Skin epidermis (tissue), 12 donors: ENCODE measurements around the gene POLR2C.

Source experiments
- H3K27ac ChIP-seq, 21 experiments: fragments of 200-600 bp; sonication (generic) in 11 of 21; one replicate each; pipeline ENCODE4 v1.5.0; 2020; ENCODE audit warnings: mild to moderate bottlenecking in 3 of 21, inconsistent platforms in 2 of 21, moderate library complexity in 2 of 21
- H3K4me3 ChIP-seq, 7 experiments: fragments of 200-600 bp; sonication (generic) in 2 of 7; one replicate each; pipeline ENCODE4 v1.5.0; 2020; ENCODE audit warnings: inconsistent platforms in 2 of 7, mild to moderate bottlenecking in 2 of 7, moderate library complexity in 1 of 7

POLR2C gene

DNA sequence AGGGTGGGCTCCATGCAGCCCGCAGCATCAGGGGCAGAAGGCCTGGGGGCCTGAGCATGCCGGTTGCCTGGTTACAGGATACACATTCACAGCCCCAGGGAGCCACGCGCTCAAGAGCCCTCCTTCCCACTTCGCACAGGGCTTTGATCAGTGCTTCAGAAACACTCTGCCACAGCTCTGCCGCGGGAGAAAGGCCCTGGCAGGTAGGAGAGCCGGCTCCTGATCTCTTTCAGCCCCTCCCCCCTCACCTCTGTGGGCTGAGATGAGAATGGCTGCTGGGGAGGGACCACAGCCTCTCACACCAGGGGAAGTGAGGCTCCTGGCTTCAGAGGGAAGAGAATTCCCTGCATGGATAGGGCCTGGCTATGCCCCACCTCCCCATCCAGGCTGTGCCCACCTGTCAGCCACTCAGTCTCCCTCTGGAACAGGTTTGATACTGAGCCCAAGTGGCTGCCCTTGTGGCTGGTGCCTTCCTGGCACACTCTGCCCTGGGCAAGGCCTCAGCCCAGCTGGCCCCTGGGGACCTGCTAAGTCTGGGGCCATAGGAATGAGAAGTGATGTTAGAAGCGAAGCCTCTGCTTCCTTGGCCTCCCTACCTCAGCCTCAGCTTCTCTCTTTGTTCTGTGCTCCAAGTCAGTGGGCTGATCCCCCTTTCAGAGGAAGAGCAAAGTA lies 15.2 kb downstream of the POLR2C start:
- H3K27ac ChIP-seq: peak overlapping the region in 2 of 21 experiments; percentile 25 to 32
- no peak overlapping the region for H3K4me3 ChIP-seq

- Histone ChIP-seq H3K27ac (peak overlapping the region in 7 of 21 experiments; percentile 17 to 76 (median 32)), H3K4me3 (peak overlapping the region in 4 of 7 experiments; percentile 25 to 37 (median 30))
Measured at GRCh38 chr16:57478396-57479204, 16.1 kb downstream of the POLR2C start.

DNA sequence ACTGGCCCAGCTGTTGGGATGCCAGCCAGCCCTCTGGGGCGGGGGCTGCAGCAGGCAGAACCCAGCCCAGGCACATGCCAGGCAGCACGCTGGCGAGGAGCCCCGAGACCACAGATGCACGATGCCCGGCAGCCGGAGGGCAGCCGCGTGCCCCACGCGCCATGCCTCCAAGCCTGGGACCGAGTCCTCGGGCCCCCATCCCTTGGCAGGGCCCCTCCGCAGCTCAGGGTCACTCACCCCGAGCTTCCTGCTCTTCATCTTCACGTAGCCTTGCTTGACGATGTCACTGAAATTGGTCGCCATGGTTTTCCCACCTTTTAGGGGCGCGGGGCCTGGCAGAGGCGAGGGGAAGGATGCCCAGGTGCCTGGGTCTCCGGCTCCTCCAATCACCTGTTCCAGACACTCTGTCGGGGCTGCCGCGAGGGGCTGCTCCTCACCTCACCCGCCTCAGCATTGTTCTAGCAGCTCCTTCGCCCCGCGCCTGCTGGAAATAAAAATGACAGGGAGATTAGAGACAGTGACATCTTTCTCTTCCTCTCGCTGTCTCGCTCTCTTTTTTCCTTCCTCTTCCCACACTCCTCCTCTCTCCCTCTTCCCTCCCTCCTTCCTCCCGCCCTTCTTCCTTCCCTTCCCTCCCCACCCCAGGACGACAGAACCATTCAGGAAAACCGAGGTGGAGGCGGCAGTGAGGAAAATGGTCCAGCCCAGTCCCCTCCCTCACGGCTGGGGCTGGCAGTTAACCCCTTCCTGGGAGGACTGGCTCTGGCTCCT lies 16.9 kb downstream of the POLR2C start:
- peak overlapping the region in 8 of 21 experiments; percentile 12 to 76 (median 36) for H3K27ac ChIP-seq
- H3K4me3 ChIP-seq: peak overlapping the region; percentile 8 to 37 (median 27)

DNA sequence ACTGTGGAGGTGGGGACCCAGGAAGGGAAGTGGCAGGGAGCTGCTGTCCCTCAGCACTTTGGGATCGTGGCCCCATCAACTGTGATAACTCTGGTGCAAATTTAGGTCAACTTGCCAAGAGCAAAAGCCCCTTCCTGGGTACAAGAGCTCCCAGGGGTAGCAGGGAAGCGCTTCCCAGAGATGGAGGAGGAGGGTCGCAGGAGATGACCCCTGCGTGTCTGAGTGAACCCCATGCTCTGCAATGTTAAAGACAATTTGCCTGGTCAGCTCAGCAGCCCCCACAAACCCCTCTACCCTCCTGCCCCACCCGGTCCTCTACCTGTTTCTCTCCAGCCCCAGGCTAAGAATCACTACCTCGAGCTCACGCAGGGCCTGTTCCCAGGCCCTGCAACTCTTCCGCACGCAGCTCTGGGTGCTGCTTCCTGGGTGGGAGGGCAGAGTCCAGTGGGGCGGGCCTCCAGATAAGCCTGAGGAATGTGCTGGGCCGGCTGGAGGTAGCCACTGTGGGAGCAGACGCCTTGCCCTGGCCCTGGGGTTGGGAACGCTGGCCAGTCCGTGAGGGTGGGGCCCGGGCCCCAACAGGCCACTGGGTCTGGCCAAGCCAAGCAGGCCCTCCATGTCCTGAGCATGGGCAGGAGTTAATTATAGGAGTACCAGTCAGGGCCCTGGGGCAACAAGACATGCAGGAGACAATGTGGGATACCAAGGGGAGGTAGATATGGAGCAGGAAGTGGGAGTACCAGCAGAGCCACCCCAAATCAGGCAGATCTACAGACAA lies 17.7 kb downstream of the POLR2C start:
- H3K4me3 ChIP-seq: peak overlapping the region in 4 of 7 experiments; percentile 25 to 37 (median 26)
- peak overlapping the region in 2 of 21 experiments; percentile 12 to 60 for H3K27ac ChIP-seq

GRCh38 chr16:57480754-57481230 lies 18.3 kb downstream of the POLR2C start:
- peak overlapping the region in 1 of 21 experiments; percentile 35 for H3K27ac ChIP-seq

DNA sequence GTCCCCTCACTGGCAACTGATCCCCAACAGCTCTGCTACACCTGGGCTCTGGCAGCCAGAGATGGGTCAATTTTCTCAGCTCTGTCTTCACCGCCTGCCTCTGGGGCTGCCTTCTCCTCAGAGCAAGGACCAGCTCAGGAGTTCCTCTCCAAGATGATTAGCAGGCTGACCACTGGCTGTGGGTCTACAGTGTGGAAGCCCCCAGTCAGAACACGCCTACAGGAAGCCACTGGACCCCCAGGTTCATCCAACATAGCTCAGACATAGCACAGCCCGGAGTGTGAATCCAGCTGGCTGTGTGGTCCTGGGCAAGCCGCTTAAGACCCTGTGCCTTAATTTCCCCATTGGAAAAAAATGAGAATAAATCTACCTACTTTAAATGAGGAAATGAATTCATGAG lies 18.9 kb downstream of the POLR2C start:
- no peak overlapping the region for H3K27ac ChIP-seq
- H3K4me3 ChIP-seq: no peak overlapping the region

More at GRCh38 chr16:57480754-57481230, 18.3 kb downstream of the POLR2C start:
- no peak overlapping the region for H3K4me3 ChIP-seq

GRCh38 chr16:57482845-57483545 lies 20.5 kb downstream of the POLR2C start:
- H3K4me3 ChIP-seq: no peak overlapping the region
- H3K27ac ChIP-seq: no peak overlapping the region

DNA sequence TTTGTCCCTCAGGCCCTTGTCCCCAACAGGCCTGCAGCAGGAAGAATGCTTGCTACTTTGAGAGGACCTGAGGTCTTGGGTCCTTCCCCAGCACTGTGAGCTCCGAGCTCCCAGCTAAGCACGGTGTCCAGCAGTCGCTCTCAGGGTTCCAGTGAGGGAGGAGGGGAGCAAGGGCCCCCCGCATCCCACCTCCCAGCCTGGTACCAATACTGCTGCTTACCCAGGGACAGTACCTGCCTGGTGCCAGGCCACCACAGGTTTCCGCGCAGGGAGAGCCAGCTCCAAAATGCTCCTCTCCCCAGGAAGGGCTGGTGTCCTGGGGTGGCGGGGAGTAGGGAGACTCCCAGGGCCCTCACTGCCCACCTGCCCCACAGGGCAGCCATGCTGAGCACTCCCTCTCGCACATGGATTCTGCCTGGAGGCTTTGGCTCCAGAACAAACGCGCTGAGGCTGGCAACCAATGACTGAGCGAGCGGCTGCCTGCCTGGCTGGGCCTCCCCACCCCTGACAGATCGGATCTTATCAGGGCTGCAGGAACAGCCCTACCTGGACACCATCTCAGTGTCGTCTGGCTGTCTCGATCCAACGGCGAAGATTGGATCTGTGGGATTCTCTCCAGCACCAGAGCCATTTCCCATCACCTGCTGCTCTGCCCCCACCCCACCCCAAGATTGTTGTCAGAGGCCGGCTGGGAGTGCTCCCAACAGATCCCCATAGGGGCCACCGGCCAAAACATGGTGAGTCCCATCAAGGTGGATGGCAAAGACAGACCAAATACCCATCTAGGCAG lies 21.4 kb downstream of the POLR2C start:
- H3K4me3 ChIP-seq: no peak overlapping the region
- H3K27ac ChIP-seq: peak overlapping the region in 5 of 21 experiments; percentile 31 to 93 (median 84)

- H3K27ac ChIP-seq: peak overlapping the region in 7 of 21 experiments; percentile 70 to 93 (median 84)
- no peak overlapping the region for H3K4me3 ChIP-seq
Measured at GRCh38 chr16:57484515-57485005, 22.1 kb downstream of the POLR2C start.

DNA sequence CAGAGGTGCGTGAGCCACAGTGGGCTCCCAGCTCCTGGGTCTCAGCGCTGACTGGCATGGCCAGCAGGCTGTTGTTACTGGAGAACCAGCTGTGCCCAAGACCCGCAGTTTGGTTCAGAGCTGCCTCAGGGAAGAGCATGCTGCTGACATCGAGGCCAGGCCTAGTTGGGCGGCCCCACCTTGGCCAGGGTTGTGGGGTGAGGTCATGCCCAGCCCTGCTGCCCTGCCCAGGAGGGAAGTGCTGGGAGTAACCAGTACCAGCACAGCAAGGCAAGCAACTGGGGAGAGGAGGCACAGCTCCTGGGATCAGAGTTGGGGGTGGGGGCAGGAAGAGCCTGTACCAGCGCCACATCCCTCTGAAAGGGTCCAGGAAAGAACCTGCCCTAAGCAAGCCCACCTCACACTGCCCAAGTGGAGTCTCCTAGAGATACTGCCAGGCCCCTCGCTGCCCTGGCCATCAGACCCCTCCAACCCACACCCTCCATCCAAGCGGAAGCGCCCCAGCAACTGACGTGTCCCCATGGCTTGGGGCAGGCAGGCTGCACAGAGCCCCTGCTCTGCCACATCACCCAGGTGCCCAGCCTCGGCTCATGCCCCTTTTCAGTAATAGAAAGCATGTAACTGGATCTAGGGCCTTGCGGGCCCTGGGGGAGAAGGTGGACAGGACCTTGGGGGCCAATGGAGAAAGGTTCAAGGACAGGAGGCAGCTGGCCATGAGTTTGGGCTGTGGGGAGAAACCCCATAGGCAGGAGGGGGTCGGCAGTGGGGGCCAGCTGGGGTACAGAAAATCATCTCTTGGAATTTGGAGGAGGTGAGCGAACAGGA lies 22.8 kb downstream of the POLR2C start:
- peak overlapping the region in 20 of 21 experiments; percentile 6 to 93 (median 82) for H3K27ac ChIP-seq
- H3K4me3 ChIP-seq: peak overlapping the region; percentile 47 to 75 (median 59)

DNA sequence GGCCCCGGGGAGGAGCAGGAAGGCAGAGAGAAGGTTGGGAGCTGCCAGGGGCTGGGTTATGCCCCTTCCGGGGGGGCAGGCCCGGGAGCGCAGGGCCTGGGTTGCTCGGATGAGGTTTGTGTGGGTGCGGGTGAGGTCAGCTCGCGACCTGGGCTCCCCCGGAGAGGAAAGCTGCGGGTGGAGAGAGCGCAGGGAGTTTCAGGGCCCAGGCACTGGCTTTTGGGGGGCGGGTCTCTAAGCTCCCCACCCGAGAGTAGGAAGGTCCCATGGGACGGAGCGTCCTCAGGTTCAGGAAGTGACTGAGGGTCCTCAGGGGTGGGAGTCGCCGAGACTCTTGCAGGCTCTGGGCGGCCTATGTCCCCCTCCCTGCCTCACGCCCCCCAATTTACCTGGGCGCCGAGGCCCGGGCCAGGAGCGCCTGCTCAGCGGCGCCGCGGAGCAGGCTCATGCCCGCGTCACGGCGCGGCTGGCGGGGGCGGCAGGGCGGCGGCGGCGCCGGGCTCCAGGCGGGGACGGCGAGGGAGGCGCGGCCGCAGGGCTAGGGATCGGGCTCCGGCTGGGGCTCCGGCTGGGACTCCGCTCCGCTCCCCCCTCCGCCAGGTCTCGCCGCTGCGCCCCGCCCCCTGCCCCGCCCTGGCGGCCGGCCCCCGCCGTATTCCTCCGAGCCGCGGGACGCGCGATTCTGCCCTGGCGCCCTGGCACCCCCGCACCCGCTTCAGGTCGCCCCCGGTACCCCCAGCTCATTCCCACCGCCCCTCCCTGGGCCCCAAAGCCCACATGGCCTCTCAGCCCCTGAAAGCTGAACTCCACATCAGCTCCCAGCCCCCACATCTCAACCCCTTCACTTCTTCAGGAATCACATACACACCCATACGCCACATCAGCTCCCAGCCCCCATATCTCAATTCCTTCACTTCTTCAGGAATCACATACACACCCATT lies 23.7 kb downstream of the POLR2C start, which contains the start of gene DOK4:
TSS of gene DOK4 (minus strand) at position 578 of the 942 bp plus-strand sequence. CDS start 6,986 bp downstream, outside the sequence.
- peak within 1 kb of the TSS; percentile 6 to 93 (median 81) for H3K27ac ChIP-seq
- H3K4me3 ChIP-seq: peak within 1 kb of the TSS; percentile 47 to 75 (median 59)

DNA sequence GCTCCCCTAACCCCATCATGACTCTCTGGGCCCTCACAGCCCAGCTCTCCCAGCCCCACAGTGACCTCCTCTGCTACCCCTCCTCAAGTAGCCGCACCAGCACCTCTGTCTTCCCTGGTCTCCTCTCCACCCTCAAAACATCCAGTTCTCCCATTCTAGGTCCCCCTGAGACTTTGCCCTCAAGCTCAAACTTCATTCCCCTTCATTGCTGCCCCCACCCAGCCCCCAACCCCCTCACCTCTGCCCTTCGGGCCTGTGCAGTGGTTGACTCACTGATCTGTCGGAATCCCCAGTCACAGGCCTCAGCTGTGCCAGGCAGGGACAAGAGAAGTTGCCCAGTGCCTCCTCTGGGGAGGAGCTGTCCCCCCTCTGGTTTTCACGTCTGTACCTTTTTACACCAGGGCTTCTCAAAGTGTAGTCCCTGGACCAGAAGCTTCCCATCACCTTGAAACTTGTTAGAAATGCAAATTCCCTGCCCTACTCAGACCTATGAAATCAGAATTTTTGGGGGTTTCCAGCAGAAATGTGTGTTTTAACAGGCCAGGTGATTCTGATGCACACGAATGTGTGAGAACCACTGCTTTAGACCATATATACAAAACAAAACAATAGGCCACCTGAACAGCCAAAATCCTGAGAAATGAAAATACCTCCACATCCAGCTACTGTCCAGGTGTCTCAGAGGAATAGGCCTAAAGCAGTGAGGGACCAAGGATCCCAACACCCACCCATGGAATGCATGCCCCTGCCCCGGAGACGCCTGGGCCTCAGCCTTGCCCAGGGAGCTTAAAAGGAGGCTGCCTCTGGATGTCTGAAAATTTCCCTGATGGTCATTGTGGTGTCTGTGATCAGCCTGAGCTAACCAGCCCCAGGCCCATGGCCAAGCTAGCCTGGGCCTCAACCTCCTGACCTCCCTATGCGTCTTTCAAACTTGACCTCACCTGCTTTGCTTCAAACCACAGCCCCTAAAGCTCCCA lies 24.7 kb downstream of the POLR2C start:
- peak overlapping the region in 12 of 21 experiments; percentile 22 to 93 (median 66) for H3K27ac ChIP-seq

DNA sequence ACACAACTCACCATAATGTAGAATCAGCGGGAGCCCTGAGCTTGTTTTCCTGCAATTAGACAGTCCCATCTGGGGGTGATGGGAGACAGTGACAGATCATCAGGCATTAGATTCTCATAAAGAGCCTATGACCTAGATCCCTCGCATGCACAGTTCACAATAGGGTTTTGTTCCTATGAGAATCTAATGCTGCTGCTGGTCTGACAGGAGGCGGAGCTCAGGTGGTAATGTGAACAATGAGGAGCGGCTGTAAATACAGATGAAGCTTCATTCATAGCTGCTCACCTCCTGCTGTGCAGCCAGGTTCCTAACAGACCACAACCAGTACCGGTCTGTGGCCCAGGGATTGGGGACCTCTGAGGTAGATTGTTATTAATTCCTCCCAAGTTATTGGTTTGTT lies 26.8 kb downstream of the POLR2C start:
- H3K27ac ChIP-seq: no peak overlapping the region
- no peak overlapping the region for H3K4me3 ChIP-seq

More for the DNA sequence above, 24.7 kb downstream of the POLR2C start:
- peak overlapping the region in 4 of 7 experiments; percentile 47 to 75 (median 64) for H3K4me3 ChIP-seq

- Histone ChIP-seq H3K4me3 (no peak overlapping the region), H3K27ac (no peak overlapping the region)
Measured at GRCh38 chr16:57493767-57494166, 31.3 kb downstream of the POLR2C start.
